Testis (tissue), 3 donors: ENCODE measurements around the gene CNTFR. TPM values are rescaled to one million over a fixed set of nuclear protein-coding genes. Genes with fewer than 3 reads are reported as not detected.

Experiments
- DNase-seq: peaks from one replicate; pipeline ENCODE4 v3.0.0-alpha.2; 2019
- H3K27ac ChIP-seq, 2 donors: fragments of 200-600 bp; sonication (generic); one replicate each; pipeline ENCODE4 v1.5.1; 2019
- H3K27me3 ChIP-seq: fragments of 200-600 bp; sonication (generic); one replicate; pipeline ENCODE4 v1.5.1; 2019
- H3K36me3 ChIP-seq: fragments of 200-600 bp; sonication (generic); one replicate; pipeline ENCODE4 v1.5.1; 2017; ENCODE audit warnings: low read depth; ENCODE audit errors: missing control alignments
- H3K4me1 ChIP-seq: fragments of 200-600 bp; sonication (generic); one replicate; pipeline ENCODE4 v1.5.1; 2019
- H3K4me3 ChIP-seq, 2 donors: fragments of 200-600 bp; sonication (generic); one replicate each; pipeline ENCODE4 v1.5.1; 2017 to 2019
- H3K9me3 ChIP-seq: fragments of 200-600 bp; sonication (generic); one replicate; pipeline ENCODE4 v1.5.1; 2017
- POLR2A ChIP-seq: fragments of 450-650 bp; IDR thresholded peaks from one replicate; pipeline ENCODE4 v1.6.1; 2017; ENCODE audit warnings: antibody characterized with exemption, mild to moderate bottlenecking, moderate library complexity
- WGBS, 2 donors: methylation state at CpG; one replicate each; pipeline ENCODE4 v1.1.5; 2018; 5-methylcytosine and 5-hydroxymethylcytosine counted together
- intact Hi-C: fragments of 100-400 bp; cut with DNase I; formaldehyde crosslinking; loops from one replicate; pipeline ENCODE4 v1.15.1; 2023; ENCODE audit warnings: low total_unique reads
- polyA plus RNA-seq: library from polyadenylated mRNA; stranded (reverse); fragments of 350-450 nt; fragmentation: Illumina TruSeq; extraction: RNeasy Lipid Tissue Mini Kit (QIAGEN cat#74804); gene quantifications from one replicate; pipeline ENCODE4 v1.2.3, GENCODE V29; 2014; ENCODE audit warnings: low read depth, low replicate concordance; ENCODE audit not compliant: insufficient read depth
- total RNA-seq, 2 donors: library from RNA; depleted of rRNA; stranded (reverse); fragments of >200 nt; gene quantifications; one replicate each; pipeline ENCODE4 v1.2.3, GENCODE V29; 2016
- TF ChIP-seq, protein P1 (sequence below), 3 experiments: fragments of 450-650 bp in 2 of 3; fragments of 200-600 bp in 1 of 3; sonication (generic) in 1 of 3; IDR thresholded peaks; one replicate each; pipeline ENCODE4 v1.5.1; 2016 to 2019; ENCODE audit warnings: antibody characterized with exemption in 3 of 3, mild to moderate bottlenecking in 2 of 3, moderate library complexity in 1 of 3

CNTFR gene
- total and polyA plus RNA-seq, 3 donors from 2014 or later = 11.8 to 16.0 (median 16.0) TPM

- Histone ChIP-seq H3K36me3 (no peaks in the 10 kb centered on the region), H3K4me3 (no peak overlapping the region), H3K4me1 (peaks cover 20% of the 10 kb centered on the region), H3K27me3 (no peaks in the 10 kb centered on the region), H3K9me3 (no peaks in the 10 kb centered on the region), H3K27ac (peak overlapping the region in 1 of 2 donors; percentile 30)
- peak; percentile 55 for DNase-seq
- WGBS, 2 donors = 24 to 44% methylated on average over 9 to 14 of the region's 21 CpGs
- TF ChIP-seq, protein P1, sequence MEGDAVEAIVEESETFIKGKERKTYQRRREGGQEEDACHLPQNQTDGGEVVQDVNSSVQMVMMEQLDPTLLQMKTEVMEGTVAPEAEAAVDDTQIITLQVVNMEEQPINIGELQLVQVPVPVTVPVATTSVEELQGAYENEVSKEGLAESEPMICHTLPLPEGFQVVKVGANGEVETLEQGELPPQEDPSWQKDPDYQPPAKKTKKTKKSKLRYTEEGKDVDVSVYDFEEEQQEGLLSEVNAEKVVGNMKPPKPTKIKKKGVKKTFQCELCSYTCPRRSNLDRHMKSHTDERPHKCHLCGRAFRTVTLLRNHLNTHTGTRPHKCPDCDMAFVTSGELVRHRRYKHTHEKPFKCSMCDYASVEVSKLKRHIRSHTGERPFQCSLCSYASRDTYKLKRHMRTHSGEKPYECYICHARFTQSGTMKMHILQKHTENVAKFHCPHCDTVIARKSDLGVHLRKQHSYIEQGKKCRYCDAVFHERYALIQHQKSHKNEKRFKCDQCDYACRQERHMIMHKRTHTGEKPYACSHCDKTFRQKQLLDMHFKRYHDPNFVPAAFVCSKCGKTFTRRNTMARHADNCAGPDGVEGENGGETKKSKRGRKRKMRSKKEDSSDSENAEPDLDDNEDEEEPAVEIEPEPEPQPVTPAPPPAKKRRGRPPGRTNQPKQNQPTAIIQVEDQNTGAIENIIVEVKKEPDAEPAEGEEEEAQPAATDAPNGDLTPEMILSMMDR (IDR thresholded peaks at IDR 0.05) = no peak
- no peak for TF ChIP-seq POLR2A
- intact Hi-C loops = no loop called here
These were observed 29.7 kb downstream of the CNTFR start for GRCh38 chr9:34559624-34560455.

DNA sequence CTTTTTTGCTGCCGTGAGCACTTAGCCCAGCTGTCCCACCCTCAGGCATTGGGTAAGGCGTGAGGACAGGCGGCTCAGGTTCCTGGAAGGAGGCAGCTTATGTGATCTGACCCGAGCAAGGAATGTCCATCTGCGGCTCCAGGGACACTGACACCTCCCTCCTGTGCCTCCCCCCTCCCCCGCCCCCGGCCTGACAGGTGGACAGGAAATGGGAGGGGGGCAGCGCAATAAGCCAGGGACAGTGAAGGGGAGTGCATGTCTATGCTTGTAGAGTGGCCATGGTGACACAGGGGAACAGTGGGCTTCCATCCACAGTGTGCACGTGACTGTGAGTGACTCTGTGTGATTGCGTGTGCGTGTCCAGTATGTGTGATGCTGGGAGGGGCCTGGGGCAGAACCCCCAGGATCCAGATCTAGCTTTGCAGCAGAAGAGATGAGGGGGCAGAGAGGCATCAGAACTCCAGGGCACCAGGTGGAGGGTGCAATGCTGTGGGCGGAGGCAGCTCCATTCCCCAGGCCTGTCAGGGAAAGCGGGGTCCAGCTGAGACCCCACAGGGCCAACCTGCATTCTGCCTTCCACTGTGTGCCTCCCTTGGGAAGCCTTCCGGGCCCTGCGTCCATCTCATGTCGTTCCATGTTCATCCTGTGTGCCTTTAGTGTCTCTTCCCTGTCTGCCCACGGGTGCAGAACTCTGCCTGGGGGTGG, 30.5 kb downstream of the CNTFR start:
- WGBS, 2 donors = 55% methylated on average over 17 of the region's 17 CpGs; no CpG with 5 or more reads in 1 of the 2 donors
- Histone ChIP-seq H3K27me3 (no peaks in the 10 kb centered on the region), H3K9me3 (no peaks in the 10 kb centered on the region), H3K27ac (peak overlapping the region in 1 of 2 donors; percentile 30), H3K36me3 (no peaks in the 10 kb centered on the region), H3K4me1 (peaks cover 20% of the 10 kb centered on the region), H3K4me3 (no peak overlapping the region)
- TF ChIP-seq POLR2A = no peak
- TF ChIP-seq, protein P1 (IDR thresholded peaks at IDR 0.05) = no peak
- intact Hi-C loops = no loop called here
- no peak for DNase-seq

- Histone ChIP-seq H3K27ac (no peak overlapping the region), H3K4me3 (no peak overlapping the region), H3K36me3 (no peaks in the 10 kb centered on the region), H3K27me3 (no peaks in the 10 kb centered on the region), H3K4me1 (peaks cover 20% of the 10 kb centered on the region), H3K9me3 (no peaks in the 10 kb centered on the region)
- TF ChIP-seq, protein P1 (IDR thresholded peaks at IDR 0.05) = no peak
- no peak for TF ChIP-seq POLR2A
- no peak for DNase-seq
- WGBS, 2 donors = 74 to 82% methylated on average over 4 to 8 of the region's 9 CpGs
- intact Hi-C loops = no loop called here
These were observed 31.2 kb downstream of the CNTFR start for GRCh38 chr9:34558364-34558763.

DNA sequence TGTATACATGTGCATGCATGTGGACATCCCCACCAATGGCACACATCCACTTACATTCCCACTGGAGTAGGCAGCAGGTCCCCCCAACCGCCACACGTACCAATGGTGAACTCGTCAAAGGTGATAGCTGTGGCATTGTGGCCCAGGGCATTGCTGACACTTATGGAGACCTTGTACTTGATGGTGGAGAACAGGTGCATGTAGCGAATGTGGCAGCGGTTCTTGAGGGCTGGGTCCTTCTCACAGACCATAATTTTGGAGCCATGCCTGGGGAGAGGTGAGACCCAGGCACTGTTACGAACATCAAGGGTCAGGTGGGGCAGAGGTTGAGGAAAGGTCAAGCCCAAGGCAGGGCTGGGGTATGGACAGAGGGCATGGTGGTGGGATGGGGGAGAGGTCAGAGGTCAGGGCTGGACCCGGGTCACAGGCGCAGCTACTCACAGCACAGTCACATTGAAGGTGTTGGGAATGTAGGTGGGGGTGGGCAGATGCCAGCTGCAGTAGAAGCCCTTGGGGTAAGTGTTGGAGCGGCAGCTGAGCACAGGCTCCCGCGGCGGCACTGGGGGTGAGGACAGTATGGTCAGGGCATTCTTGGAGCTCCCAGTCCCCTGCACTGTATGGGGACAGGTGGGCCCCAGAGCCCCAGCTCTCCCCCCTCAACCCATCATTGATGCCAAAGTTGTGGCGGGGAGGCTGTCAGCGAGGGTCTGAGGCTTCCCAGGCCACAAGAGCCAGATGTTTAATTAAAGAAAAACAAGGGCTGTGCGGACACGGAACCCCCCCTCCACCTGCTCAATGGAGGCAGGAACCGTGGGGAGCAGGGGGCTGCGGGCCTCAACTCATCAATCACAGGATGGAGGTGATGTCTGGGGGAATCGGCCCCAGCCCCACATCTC, 31.9 kb downstream of the CNTFR start:
- H3K4me3 ChIP-seq = no peak overlapping the region
- H3K27me3 ChIP-seq = no peaks in the 10 kb centered on the region
- peaks cover 20% of the 10 kb centered on the region for H3K4me1 ChIP-seq
- no peaks in the 10 kb centered on the region for H3K9me3 ChIP-seq
- no peak for TF ChIP-seq POLR2A
- TF ChIP-seq, protein P1 (IDR thresholded peaks at IDR 0.05) = no peak
- 87 to 88% methylated on average over 18 of the region's 19 CpGs for WGBS, 2 donors
- H3K27ac ChIP-seq = no peak overlapping the region
- DNase-seq = no peak
- intact Hi-C loops = no loop called here
- H3K36me3 ChIP-seq = no peaks in the 10 kb centered on the region
